NB4 (cell line): ENCODE measurements around the gene HEY2.

Source experiments
- DNase-seq: peaks from one replicate; pipeline ENCODE4 v3.0.0; 2010; ENCODE audit warnings: low read depth
- H3K4me3 ChIP-seq: one replicate; pipeline ENCODE4 v1.5.1; 2011; ENCODE audit warnings: mild to moderate bottlenecking, low read depth, low read length, moderate library complexity
- CTCF ChIP-seq: IDR thresholded peaks from one replicate; pipeline ENCODE4 v1.5.1; 2012; ENCODE audit warnings: low read depth, low read length
- MAX ChIP-seq: IDR thresholded peaks from 2 replicates; pipeline ENCODE4 v1.6.1; 2011; ENCODE audit warnings: low read depth, low read length
- MYC ChIP-seq: IDR thresholded peaks from 2 replicates; pipeline ENCODE4 v1.6.1; 2011; ENCODE audit warnings: low read depth, low read length
- POLR2A ChIP-seq: IDR thresholded peaks from 2 replicates; pipeline ENCODE4 v1.6.1; 2011; ENCODE audit warnings: mild to moderate bottlenecking; ENCODE audit not compliant: insufficient read length; ENCODE audit errors: extremely low read depth

Gene HEY2

GRCh38 chr6:125711013-125711675, 38.3 kb upstream of the HEY2 start:
- DNase-seq, result no peak
- no peak for TF ChIP-seq POLR2A
- no peak for TF ChIP-seq CTCF
- no peak for TF ChIP-seq MYC
- TF ChIP-seq MAX, result no peak
- no peak overlapping the region for H3K4me3 ChIP-seq

- no peak overlapping the region for H3K4me3 ChIP-seq
- TF ChIP-seq MAX (no peak), POLR2A (no peak), MYC (no peak), CTCF (no peak)
- no peak for DNase-seq
Measured at GRCh38 chr6:125714441-125715090, 34.9 kb upstream of the HEY2 start.

GRCh38 chr6:125717120-125717731, 32.2 kb upstream of the HEY2 start:
- TF ChIP-seq CTCF, result no peak
- TF ChIP-seq POLR2A, result no peak
- no peak for TF ChIP-seq MAX
- no peak for TF ChIP-seq MYC
- H3K4me3 ChIP-seq, result no peak overlapping the region
- no peak for DNase-seq

- TF ChIP-seq MYC (no peak), CTCF (no peak), MAX (no peak), POLR2A (no peak)
- no peak for DNase-seq
- H3K4me3 ChIP-seq, result no peak overlapping the region
Measured at GRCh38 chr6:125718109-125718508, 31.3 kb upstream of the HEY2 start.

- no peak for DNase-seq
- H3K4me3 ChIP-seq, result no peak overlapping the region
- TF ChIP-seq MYC, result no peak
Measured at GRCh38 chr6:125722886-125723285, 26.5 kb upstream of the HEY2 start.

- no peak for TF ChIP-seq MAX
- TF ChIP-seq POLR2A, result no peak
- TF ChIP-seq CTCF, result no peak
- TF ChIP-seq MYC, result no peak
- no peak for DNase-seq
- no peak overlapping the region for H3K4me3 ChIP-seq
Measured at GRCh38 chr6:125727216-125727615, 22.2 kb upstream of the HEY2 start.
